SW480 (cell line): Measurements from ENCODE around the gene DCST2.

Experiments used
- DNase-seq: peaks from one replicate; pipeline ENCODE4 v3.0.0-alpha.2; 2016; ENCODE audit warnings: low spot score

Gene DCST2

GRCh38 chr1:155010211-155010918 lies 23.2 kb downstream of the DCST2 start:
- DNase-seq, result no peak

GRCh38 chr1:155009742-155010141 lies 23.8 kb downstream of the DCST2 start:
- DNase-seq, result no peak

GRCh38 chr1:155009221-155009711 lies 24.3 kb downstream of the DCST2 start:
- no peak for DNase-seq

DNA sequence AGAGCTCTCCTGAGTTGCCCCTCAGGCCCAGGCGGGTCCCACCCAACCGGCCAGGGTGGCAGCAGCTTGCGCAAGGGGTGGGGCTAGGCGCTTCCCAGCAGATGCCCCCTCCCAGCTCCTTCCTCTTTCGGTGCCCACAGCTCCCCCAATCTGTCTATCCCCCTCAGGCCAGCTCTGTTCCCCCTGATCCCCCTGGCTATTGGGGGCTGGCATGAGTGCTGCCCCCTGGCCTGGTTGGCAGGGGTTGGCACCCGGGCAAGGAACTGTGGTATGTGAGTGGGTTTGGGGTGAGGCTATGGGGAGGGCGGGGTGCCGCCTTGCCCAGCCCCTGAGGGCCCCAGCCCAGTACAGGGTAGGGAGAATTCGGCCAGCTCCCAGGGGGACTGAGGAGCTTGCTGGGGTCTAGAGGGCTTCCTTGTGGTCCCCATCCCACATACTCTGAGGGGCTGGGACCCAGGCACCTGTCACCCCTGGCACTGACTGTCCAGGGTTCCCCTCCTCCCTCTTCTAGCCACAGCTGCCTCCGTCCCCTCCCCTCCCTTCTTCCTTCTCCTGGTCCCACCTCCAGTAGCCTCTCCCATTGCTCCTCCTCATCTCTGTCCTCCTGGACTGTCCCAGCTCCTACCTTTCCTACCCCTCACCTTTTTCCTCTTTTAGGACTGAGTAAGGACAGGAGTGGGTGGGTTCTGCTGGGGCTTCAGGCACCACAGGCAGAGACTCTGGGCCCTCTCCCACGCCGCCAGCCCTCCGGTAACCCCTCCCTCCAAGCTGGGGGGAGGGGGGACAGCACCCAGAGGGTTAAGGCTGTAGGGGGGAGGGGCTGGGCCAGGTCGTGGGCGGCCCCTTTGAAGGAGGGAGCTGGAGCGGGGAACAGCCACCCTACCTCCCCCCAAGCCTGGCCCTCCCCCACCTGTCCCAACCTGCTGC lies 25.3 kb downstream of the DCST2 start:
- DNase-seq, result no peak

GRCh38 chr1:155007251-155007828 lies 26.2 kb downstream of the DCST2 start:
- no peak for DNase-seq

- DNase-seq, result peak; percentile 41
Measured at GRCh38 chr1:155006601-155007101, 26.9 kb downstream of the DCST2 start.

- DNase-seq, result no peak
Measured at GRCh38 chr1:155005076-155006011, 28.2 kb downstream of the DCST2 start.

- no peak for DNase-seq
Measured at GRCh38 chr1:155004352-155005075, 29.1 kb downstream of the DCST2 start.

- peak; percentile 49 for DNase-seq
Measured at GRCh38 chr1:155003766-155004351, 29.7 kb downstream of the DCST2 start.

DNA sequence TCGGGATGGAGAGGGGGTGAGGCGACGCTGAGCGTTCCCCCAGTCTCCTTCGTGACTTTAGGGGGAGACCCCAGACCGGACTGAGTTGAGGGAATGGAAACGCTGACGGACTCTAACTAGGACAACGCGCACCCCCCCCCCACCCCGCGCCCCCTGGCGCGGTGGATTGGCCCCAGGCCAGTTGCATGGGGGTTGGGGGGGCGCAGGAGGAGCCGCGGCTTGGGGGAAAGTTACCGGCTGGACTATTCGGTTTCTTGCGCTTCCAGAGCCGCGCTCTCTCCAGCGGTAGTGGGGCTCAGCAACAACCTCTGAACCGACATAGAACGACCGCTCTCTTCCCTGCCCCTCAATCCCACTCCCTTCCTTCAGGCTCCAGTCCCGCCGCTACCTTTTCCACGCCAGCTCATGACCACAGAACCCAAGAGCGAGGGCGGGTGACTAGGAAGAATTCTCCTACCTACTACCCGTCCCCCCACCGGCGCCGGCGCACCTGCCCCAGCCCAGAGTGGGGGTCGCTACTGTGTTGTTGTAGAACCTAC lies 30.3 kb downstream of the DCST2 start:
- peak; percentile 50 for DNase-seq

DNA sequence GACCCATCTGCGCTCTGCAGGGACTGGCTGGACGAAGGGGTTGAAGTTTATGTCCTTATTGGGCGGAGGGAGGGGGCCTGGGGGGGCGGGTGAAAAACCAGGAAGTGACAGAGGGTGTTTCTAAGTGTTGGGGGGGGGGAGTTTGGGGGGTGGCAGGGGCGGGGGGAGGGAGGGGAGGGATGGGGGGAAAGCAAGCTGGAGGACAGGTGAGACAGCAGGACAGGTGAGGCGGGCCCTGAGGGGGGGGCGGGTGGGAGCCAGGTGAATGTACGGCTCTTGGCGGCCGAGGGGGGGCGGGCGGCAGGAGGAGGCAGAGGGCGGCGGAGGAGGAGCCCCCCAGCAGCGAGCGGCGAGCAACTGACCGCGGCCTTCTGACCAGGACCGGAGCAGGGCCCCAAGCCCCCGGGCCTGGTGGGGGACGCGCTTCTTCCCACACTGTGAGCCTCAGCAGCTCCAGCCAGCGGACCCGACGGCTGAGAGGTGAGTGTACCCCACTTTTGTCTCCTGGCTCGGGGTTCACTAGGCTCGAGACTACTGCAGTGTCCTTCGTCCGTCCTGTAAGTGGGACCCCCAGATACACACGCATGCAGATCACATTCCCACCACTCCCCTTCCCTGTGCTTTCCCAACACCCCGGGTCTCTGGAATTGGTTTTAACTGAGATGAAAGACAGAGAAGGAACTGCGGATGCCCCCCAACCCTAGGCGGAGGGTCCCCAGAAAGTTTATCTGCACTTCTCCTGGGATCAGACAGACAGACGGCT lies 30.9 kb downstream of the DCST2 start, which contains the start of gene ZBTB7B:
Gene ZBTB7B, plus strand, starts transcription at position 339 of the 763 bp plus-strand sequence. CDS start 11,859 bp downstream, outside the sequence.
- DNase-seq, result no peak

GRCh38 chr1:155001675-155002463 lies 31.7 kb downstream of the DCST2 start:
- DNase-seq, result peak; percentile 99

GRCh38 chr1:155001425-155001674 lies 32.2 kb downstream of the DCST2 start:
- no peak for DNase-seq

GRCh38 chr1:155000726-155001424 lies 32.7 kb downstream of the DCST2 start:
- DNase-seq, result peak; percentile 91

- no peak for DNase-seq
Measured at GRCh38 chr1:155000411-155000725, 33.2 kb downstream of the DCST2 start.

DNA sequence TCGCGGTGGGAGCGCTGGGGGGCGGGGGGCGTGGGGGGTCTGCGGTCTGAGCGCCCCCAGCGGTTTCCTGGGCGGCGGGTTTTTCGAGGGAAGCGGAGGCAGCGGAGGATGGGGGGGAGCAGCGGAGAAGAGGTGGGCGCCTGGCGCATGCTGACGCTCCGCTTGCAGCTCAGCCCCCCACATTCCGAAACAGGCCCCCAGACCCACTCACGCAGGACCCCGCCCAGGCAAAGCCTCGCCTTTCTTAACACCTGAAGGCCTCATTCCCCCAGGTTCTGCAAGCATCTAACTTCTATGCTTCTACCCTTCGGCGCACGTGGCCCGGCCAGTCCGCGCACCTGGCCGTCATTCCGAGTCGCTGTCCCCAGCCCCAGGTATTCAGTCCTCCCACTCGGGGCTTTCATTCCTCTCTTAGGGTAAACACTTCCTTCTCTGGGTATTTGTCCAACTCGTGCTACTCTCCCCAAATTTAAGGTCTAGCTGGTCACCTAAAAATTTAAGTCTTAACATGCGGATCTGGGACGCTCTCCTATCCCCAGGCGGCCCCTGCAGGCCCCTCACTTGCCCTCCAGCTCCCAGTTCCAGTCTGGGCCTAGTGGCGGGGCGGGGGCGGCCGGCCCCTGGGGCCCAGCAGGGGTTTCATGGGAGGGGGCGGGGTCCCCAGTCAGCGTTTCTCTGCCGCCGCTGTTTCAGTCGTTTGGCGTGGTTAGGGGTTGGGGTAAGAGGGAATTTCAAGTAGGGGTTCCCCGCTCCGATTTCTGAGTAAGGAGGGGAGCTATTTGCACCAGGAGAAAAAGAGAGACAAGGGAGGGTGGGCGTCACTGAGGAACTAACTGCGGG lies 33.8 kb downstream of the DCST2 start:
- DNase-seq, result peak; percentile 72
